Stimulated activated CD4-positive, alpha-beta T cell treated with anti-CD3 and anti-CD28 coated beads, Interleukin-12 subunit alpha, Interleukin-12 subunit beta, amount 100 ng/mL, for 24 hours (primary cell): Measurements from ENCODE around the gene PCDHA11.
"Not testable (repeated sequence)": the region's sequence is repeated elsewhere in the genome, so short reads cannot be mapped to it uniquely, and the experiment has no call there.

ENCODE experiments used
- DNase-seq, 2 experiments: peaks; one replicate each; pipeline ENCODE4 v3.0.0-alpha.2; 2020; ENCODE audit warnings: low read depth in 2 of 2

Gene PCDHA11

GRCh38 chr5:140848139-140849102 lies 20.3 kb upstream of the PCDHA11 start, which contains the start of gene PCDHA9:
TSS of gene PCDHA9 (plus strand) at chr5:140848382. CDS start at chr5:140848496, 114 bp downstream.
- not testable (repeated sequence) for DNase-seq

GRCh38 chr5:140849831-140850634 lies 18.7 kb upstream of the PCDHA11 start:
- DNase-seq: not testable (repeated sequence)

GRCh38 chr5:140855772-140856674 lies 12.7 kb upstream of the PCDHA11 start, which contains the start of gene PCDHA10:
TSS of gene PCDHA10 (plus strand) at chr5:140855897. CDS start at chr5:140856049, 152 bp downstream.
- DNase-seq: no peak

- DNase-seq: no peak
Observed at GRCh38 chr5:140857177-140857986, 11.4 kb upstream of the PCDHA11 start.

- no peak for DNase-seq
Observed at GRCh38 chr5:140857987-140858240, 10.8 kb upstream of the PCDHA11 start.

GRCh38 chr5:140862441-140863295 lies 6.1 kb upstream of the PCDHA11 start:
- DNase-seq: no peak

GRCh38 chr5:140869555-140869886 lies 764 bp downstream of the PCDHA11 start:
- DNase-seq: no peak

GRCh38 chr5:140870221-140871201 lies 1.8 kb downstream of the PCDHA11 start:
- DNase-seq: no peak

GRCh38 chr5:140875085-140876065 lies 6.6 kb downstream of the PCDHA11 start, which contains the start of gene PCDHA12:
TSS of gene PCDHA12 (plus strand) at chr5:140875308. CDS start at chr5:140875473, 165 bp downstream.
- no peak for DNase-seq

GRCh38 chr5:140876541-140877261 lies 7.9 kb downstream of the PCDHA11 start:
- not testable (repeated sequence) for DNase-seq

GRCh38 chr5:140877262-140877581 lies 8.5 kb downstream of the PCDHA11 start:
- no peak for DNase-seq

GRCh38 chr5:140881889-140882590 lies 13.3 kb downstream of the PCDHA11 start, which contains the start of gene PCDHA13:
TSS of gene PCDHA13 (plus strand) at chr5:140882124. CDS start at chr5:140882269, 145 bp downstream.
- no peak for DNase-seq

GRCh38 chr5:140882591-140882899 lies 13.8 kb downstream of the PCDHA11 start:
- no peak for DNase-seq

- no peak for DNase-seq
Observed at GRCh38 chr5:140883373-140883772, 14.6 kb downstream of the PCDHA11 start.

- no peak for DNase-seq
Observed at GRCh38 chr5:140883927-140884697, 15.4 kb downstream of the PCDHA11 start.
